ENCODE results near the gene C4orf50. TPM values are rescaled to one million over a fixed set of nuclear protein-coding genes. Genes with fewer than 3 reads are reported as not detected.

The C4orf50 gene
- total and polyA plus RNA-seq, 5 donors from 2014 or later = 0.05 to 3.5 (median 0.11) TPM; not detected in 2

Other genes with a start within 250 kb of the C4orf50 start
- not detected for gene CRMP1, start 125.3 kb downstream of the C4orf50 start, total RNA-seq
- not detected for gene CRMP1, start 125.3 kb downstream of the C4orf50 start, polyA plus RNA-seq
- gene JAKMIP1, start 182.1 kb upstream of the C4orf50 start, total RNA-seq = 39.7 TPM
- 10 to 100 TPM; 18.7 to 33.7 (median 26.3) TPM for gene JAKMIP1, start 182.1 kb upstream of the C4orf50 start, polyA plus RNA-seq